ENCODE measurements around the gene HDAC10.

The HDAC10 gene

DNA sequence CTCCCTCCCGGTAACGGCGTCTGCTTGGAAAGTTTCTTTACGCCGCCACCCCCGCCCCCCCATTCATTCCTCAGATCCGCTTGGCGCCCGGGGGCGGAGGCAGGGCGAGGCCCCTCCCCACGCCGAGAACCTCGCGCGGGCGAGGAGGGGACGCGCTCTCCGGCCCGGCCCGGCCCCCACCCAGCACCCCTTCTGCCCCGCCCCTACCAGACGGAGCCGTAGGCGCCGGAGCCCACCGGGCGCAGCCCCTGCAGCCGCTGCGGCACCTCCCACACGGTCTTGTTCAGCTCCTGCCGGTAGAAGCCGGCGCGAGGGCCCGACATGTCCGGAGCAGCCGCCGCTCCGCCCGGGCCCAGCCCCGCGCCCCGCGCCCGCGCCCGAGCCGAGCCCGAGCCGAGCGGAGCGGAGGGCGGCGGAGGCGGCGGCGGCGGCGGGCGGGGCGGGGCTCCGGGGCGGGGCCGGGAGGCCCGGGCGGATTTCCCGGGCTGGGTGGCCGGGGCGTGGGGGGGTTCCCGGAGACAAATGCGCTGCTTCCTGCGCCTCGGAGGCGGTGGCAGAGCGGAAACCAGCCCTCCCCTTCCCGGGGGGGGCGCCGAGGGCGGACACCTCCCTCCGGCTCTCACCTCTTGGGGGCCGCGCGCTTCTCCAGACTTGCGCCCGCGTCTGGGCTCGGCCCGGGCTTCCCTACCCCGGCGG lies 19.1 kb upstream of the HDAC10 start, which contains the start of gene MAPK11:
TSS of gene MAPK11 (minus strand) at position 411 of the 696 bp plus-strand sequence. CDS start at position 323, 88 bp downstream.
- no peak for DNase-seq (ENCODE audit: low spot score)

- DNase-seq (ENCODE audit: low spot score): no peak
Observed at GRCh38 chr22:50269573-50269969, 18.5 kb upstream of the HDAC10 start.

- no peak for DNase-seq (ENCODE audit: low spot score)
Observed at GRCh38 chr22:50268655-50269113, 17.6 kb upstream of the HDAC10 start.

GRCh38 chr22:50267591-50268390 lies 16.7 kb upstream of the HDAC10 start:
- DNase-seq (ENCODE audit: low spot score): no peak

DNA sequence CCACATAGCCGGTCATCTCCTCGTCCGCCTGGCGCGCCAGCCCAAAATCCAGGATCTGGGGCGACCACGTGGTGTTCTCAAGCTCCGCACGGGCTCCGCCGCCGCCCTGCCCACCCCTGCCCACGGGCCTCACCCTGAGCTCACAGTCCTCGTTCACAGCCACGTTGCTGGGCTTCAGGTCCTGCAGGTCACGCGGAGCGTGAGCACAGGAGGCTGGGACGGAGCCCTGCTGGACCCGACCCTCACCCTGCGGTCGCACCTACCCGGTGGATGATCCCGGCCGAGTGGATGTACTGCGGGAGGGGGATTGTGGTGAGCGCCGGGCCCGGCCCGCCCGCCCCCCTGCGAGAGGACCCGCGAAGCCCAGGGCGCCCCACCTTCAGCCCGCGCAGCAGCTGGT lies 15.9 kb upstream of the HDAC10 start:
- no peak for DNase-seq (ENCODE audit: low spot score)

DNA sequence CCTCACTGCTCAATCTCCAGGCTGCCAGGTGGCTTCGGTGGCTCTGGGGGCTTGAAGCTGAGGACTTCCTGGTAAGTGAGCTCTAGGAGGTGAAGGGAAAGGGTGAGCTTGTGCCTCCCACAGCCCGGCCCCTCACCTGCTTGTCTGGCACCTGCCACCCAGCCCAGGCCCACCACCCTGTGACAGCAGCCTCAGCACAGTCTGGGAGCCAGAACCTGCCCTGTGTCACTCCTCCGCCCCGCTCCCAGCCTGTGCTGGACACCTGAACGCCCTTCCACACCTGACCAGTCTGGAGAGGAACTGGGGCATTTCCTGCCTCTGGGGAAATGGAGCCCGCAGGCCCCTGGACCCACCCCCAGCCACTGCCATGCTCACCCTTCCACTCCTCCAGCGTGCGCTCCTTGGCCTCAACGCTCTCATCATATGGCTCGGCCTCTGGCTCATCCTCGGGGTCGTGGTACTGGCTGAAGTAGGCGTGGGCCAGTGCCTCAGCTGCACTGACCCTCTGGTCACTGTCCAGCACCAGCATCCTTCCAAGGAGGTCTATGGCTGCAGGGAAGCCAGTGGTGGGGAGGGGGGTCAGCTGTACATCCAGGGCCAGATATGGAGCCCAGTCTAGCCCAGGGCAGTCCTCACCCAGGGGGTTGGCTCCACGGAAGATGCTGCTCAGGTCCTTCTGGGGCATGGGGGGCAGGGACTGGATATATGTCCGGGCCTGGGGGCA lies 14.0 kb upstream of the HDAC10 start:
- no peak for DNase-seq (ENCODE audit: low spot score)

GRCh38 chr22:50264104-50264745 lies 13.2 kb upstream of the HDAC10 start:
- DNase-seq (ENCODE audit: low spot score): no peak

- no peak for DNase-seq (ENCODE audit: low spot score)
Observed at GRCh38 chr22:50262973-50263617, 12.0 kb upstream of the HDAC10 start.

- no peak for DNase-seq (ENCODE audit: low spot score)
Observed at GRCh38 chr22:50262460-50262911, 11.4 kb upstream of the HDAC10 start.

- DNase-seq (ENCODE audit: low spot score): no peak
Observed at GRCh38 chr22:50261615-50262459, 10.8 kb upstream of the HDAC10 start, which contains the start of gene MAPK12. MAPK12 (minus strand) TSS chr22:50261683; CDS start chr22:50261509, 174 bp downstream.

- DNase-seq (ENCODE audit: low spot score): no peak
Observed at GRCh38 chr22:50260801-50261614, 9.9 kb upstream of the HDAC10 start.

- no peak for DNase-seq (ENCODE audit: low spot score)
Observed at GRCh38 chr22:50260434-50260800, 9.4 kb upstream of the HDAC10 start.

DNA sequence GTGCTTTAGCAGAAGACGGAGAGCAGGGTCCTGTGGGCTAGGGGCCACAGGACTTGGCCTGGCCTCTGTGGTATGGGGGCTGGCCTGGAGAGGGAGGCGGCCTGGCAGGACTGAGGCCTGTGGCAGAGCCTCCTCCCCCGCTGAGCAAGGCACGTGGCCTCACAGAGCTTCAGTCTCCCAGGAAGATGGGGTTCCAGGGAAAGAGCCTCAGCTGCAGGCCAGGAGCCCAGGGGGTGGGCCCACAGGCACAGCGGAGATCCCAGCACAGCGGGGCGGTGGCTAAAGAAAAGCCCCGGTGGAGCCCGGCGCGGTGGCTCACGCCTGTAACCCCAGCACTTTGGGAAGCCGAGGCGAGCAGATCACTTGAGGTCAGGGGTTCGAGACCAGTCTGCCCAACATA lies 8.2 kb upstream of the HDAC10 start:
- DNase-seq (ENCODE audit: low spot score): no peak

GRCh38 chr22:50258361-50259292 lies 7.6 kb upstream of the HDAC10 start:
- DNase-seq (ENCODE audit: low spot score): no peak

- no peak for DNase-seq (ENCODE audit: low spot score)
Observed at GRCh38 chr22:50257451-50258360, 6.6 kb upstream of the HDAC10 start.

DNA sequence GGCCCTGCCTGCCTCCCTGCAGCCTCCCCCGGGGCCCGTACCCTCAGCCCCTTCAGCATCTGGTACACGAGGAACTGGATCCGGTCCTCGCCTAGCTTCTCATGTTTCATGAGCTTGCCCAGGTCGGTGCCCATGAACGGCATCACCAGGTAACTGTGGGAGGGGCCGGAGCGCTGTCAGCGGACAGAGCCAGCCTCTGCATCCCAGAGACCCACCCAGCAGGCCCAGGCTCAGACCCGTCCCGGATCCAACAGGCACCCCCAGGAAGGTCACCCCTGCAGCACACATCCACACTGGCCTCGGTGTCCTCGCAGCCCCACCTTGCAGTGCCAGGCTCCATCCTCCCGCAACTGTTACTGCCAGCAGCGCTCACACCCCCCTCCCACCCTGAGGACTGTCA lies 6.0 kb upstream of the HDAC10 start:
- no peak for DNase-seq (ENCODE audit: low spot score)

DNA sequence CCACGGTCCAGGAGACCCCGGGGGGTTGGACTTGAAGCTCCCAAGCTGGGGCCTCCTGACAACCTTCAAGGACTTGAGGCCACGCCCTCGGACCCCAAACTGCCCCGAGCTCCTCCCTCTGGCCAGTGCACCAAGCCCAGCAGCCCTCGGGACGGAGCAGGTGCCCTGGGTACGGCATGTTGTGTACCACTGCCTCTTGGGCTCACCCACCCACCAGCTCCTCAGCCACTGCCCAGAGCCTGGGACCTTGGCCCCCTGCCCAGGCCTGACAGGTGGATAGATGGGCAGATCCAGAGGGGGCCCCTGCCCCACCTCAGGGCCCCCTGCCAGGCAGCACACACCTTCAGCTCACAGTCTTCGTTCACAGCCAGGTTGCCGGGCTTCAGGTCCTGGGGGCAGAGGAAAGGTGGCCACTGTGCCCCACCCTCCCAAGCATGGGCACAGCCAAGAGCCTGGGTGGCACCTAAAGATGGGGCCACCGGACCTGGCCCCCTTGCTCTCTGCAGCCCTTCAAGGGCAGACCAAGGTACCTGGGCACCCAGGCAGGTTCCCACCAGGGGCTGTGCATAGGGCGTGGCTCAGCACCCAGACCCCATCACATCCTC lies 5.3 kb upstream of the HDAC10 start:
- no peak for DNase-seq (ENCODE audit: low spot score)
